Measurements from ENCODE around the gene KCNQ1. TPM values are rescaled to one million over a fixed set of nuclear protein-coding genes. Genes with fewer than 3 reads are reported as not detected.
A peak's percentile ranks its signal among the peaks of the same experiment; 100 is the strongest.

Gene KCNQ1
- total RNA-seq, 2 experiments from 2014 or later: 24.2 to 26.6 TPM

DNA sequence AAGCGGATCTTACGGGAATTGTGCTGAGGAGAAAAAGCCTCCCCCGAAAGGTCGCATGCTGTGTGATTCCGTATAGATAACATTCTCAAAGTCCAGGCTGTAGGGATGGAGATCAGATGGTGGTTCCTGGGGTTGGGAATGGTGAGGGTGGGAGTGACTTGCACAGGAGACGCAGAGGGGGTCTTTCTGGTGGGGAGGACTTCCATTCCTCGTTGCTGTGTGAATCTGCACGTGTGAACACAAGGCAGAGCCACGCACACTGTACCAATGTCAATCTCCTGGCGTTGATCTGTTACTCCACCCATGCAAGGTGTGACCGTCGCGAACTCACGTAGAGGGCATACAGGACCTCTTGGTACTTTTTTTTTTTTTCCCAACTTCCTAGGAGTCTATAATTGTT, 313.9 kb downstream of the KCNQ1 start:
- DNase-seq: peak; percentile 8
- Mint-ChIP-seq H3K4me1 (no peaks in the 10 kb centered on the region), H3K36me3 (no peaks in the 10 kb centered on the region), H3K4me3 (no peak overlapping the region), H3K27me3 (no peaks in the 10 kb centered on the region), H3K9me3 (peaks cover 7% of the 10 kb centered on the region), H3K27ac (no peak overlapping the region)
- POLR2A ChIA-PET: no interaction called here
- no peak for ATAC-seq (ENCODE audit: low read depth)

DNA sequence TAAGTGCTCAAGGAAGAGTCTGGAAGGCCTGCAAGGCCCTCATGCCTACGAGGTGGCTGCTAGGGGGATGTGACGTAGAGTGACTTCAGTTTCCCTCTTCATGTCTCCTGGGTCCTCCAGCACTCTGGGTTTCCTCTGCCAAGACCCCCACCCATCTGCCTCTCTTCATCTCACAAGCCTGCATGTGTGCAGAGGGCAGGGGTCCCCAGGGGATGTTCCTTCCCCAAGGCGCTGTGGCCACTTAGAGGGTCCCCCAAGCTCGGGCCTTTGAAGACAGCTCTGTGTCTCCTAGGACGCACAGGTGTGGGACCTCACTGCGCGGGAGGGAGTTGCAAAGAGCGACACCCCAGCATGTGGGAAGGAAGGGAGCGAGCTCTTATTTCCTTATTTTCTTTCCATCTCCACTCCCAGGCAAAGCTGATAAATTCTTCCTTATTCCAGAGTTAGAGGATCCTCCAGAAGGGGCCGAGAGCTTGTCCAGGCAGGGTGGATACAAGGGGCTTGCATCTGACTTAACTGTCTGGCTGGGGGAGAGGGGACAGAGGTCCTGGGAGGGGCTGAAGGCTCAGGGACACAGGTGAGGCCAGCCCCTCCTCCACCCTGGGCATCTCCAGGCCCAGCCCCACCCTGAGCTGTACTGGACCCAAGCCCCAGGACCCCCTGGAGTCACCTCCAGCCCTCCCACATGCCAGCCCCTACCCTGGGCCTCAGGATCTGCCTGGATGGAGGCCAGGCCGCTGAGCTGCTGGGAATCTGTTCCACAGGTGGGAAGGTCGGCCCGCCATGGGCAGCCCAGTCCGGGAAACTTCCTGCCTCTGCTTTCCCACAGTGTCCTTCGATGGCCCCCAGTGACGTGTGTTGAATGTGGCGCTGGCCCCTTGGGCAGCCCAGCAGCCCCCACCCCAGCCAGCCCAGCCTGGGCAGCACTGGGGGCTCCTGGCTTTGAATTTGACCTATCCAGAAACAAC, 314.7 kb downstream of the KCNQ1 start:
- POLR2A ChIA-PET: no interaction called here
- Mint-ChIP-seq H3K4me3 (no peak overlapping the region), H3K27ac (no peak overlapping the region), H3K4me1 (no peaks in the 10 kb centered on the region), H3K9me3 (peaks cover 4% of the 10 kb centered on the region), H3K27me3 (no peaks in the 10 kb centered on the region), H3K36me3 (no peaks in the 10 kb centered on the region)
- ATAC-seq (ENCODE audit: low read depth) (no peak), DNase-seq (peak; percentile 17)

DNA sequence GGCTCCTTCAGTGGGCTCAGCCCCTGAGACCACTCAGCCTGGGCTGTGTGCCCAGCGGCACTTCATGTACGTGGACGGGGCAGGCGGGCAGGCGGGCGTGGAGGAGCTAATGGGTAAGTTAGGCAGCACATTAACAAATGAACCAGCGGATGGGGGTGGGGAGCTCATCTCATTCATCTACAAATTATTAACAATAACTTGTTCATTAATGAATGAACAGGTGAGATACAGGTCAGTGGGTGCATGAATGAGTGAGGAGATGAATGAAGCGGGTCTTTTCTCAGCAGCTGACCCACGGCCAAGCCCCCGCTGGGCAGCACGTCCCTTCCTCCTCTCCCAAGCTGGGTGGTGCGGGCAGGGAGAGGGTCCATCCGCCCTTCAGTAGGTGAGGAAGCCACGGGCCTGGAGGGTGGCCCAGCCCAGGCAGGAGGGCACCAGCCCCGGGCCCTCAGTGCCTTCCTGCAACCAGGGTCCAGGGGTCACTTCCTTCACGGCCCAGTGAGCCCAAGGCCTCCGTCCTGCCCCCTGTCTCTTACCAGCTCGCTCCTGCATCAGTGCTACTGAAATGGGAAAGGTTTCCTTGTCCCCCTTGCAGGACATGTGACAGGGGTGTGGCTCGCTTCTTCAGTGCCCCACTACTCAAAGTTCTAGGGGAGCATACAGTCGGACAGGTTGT, 315.5 kb downstream of the KCNQ1 start:
- POLR2A ChIA-PET: no interaction called here
- DNase-seq: peak; percentile 15

DNA sequence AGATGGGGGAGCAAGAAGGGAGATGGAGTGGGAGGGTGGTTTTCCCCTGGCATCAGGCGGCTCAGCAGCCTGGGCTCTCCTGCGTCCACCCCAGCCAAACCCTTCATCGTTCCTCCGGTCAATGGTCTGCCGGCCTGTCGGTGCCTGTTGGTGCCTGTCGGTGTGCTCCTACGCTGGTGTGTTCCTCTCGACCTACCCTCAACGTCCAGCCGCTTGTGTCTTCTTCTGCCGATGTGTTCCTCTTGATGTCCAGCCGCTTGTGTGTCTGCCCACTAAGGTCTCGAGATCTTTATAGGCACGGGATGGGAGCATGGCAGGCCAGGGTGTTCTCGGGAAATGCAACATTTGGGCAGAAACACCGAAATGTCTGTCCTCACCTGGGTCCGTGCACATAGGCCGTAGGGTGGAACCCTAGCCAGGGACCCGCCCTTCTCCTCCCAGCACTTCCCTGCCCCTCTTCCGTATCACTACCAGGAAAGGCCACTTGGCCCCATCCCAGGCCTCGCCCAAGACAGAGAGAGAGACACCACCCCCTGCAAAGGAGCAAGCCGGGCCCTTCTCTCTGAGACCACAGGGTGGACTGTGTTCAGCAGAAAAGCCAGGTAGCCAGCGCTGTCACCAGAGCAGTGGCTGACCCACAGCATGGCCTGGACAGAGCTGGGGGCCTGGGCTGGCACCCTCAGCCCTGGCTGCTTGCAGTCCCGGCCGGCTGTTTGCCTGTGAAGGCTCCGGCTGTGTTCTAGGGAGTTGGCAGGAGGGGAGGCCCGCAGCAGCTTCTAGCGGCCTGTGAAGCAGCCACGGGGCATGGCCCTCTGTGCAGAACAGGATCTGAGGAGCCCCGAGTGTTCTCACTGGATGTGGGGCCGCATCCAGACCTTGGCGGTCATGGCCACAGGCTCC, 316.6 kb downstream of the KCNQ1 start:
- POLR2A ChIA-PET: no interaction called here
- Mint-ChIP-seq H3K27me3 (peaks cover 6% of the 10 kb centered on the region), H3K4me3 (no peak overlapping the region), H3K36me3 (no peaks in the 10 kb centered on the region), H3K9me3 (peaks cover 2% of the 10 kb centered on the region), H3K4me1 (no peaks in the 10 kb centered on the region), H3K27ac (no peak overlapping the region)
- peak; percentile 22 for DNase-seq
- no peak for ATAC-seq (ENCODE audit: low read depth)

More for the DNA sequence above, 315.5 kb downstream of the KCNQ1 start:
- H3K27me3 Mint-ChIP-seq: peaks cover 2% of the 10 kb centered on the region
- peaks cover 2% of the 10 kb centered on the region for H3K9me3 Mint-ChIP-seq
- H3K36me3 Mint-ChIP-seq: no peaks in the 10 kb centered on the region
- no peak overlapping the region for H3K4me3 Mint-ChIP-seq
- no peak for ATAC-seq (ENCODE audit: low read depth)
- no peaks in the 10 kb centered on the region for H3K4me1 Mint-ChIP-seq
- no peak overlapping the region for H3K27ac Mint-ChIP-seq

DNA sequence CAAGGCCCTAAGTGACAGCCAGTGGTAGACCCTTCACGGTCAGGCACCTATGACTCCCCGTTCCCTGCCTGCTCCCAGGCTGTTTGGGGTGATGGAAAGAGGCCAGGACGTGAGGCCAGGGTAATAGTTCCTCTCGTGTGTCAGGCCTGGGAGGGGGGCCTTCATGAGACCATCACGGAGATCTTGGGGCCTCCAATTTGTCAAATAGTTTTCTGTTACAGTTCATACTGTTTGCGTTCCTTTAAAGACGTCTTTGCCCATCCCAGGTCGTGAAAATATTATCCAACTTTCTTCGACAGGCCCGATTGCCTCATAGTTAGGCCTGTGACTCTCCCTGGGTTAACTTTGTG, 317.2 kb downstream of the KCNQ1 start:
- no peak for ATAC-seq (ENCODE audit: low read depth)
- no peak overlapping the region for H3K4me3 Mint-ChIP-seq
- no peak overlapping the region for H3K27ac Mint-ChIP-seq
- POLR2A ChIA-PET: no interaction called here
- DNase-seq: no peak
- no peaks in the 10 kb centered on the region for H3K36me3 Mint-ChIP-seq
- no peaks in the 10 kb centered on the region for H3K9me3 Mint-ChIP-seq
- H3K27me3 Mint-ChIP-seq: peaks cover 6% of the 10 kb centered on the region
- H3K4me1 Mint-ChIP-seq: no peaks in the 10 kb centered on the region

DNA sequence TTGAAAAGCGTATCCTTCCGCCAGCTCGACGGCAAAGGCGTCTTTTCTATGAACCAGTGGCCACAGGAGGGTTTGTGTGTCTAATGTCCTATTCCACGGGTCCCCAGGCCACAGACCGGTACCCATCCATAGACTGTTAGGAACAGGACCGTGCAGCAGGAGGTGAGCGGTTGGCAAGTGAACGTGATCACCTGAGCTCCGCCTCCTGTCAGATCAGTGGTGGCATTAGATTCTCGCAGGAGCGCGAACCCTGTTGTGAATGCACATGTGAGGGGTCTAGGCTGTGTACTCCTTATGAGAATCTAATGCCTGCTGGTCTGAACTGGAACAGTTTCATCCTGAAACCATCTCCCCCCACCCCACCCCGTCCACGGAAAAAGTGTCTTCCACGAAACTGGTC, 317.6 kb downstream of the KCNQ1 start:
- DNase-seq: peak; percentile 12
- H3K36me3 Mint-ChIP-seq: no peaks in the 10 kb centered on the region
- no peak overlapping the region for H3K27ac Mint-ChIP-seq
- no peak overlapping the region for H3K4me3 Mint-ChIP-seq
- no peaks in the 10 kb centered on the region for H3K4me1 Mint-ChIP-seq
- peaks cover 6% of the 10 kb centered on the region for H3K27me3 Mint-ChIP-seq
- no peak for ATAC-seq (ENCODE audit: low read depth)
- no peaks in the 10 kb centered on the region for H3K9me3 Mint-ChIP-seq
- POLR2A ChIA-PET: no interaction called here

DNA sequence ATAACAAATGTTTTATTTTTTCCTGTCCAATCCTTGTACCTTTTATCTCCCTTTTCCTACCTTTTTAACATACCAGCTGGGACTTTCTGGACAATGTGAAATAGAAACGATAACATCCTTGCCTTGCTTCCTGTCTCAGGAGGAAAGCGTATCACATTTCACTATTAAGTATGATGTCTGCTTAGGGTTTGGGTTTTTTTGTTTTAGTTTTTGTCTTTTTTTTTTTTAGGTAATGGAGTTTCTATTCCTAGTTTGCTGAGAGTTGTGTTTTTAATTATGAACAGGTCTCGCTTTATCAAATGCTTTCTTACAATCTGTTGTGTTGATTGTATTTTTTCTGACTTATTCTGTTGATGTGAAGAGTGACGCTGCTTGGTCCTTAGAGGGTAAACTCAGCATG, 319.2 kb downstream of the KCNQ1 start:
- Mint-ChIP-seq H3K27ac (no peak overlapping the region), H3K4me3 (no peak overlapping the region), H3K36me3 (no peaks in the 10 kb centered on the region), H3K9me3 (no peaks in the 10 kb centered on the region), H3K4me1 (no peaks in the 10 kb centered on the region), H3K27me3 (peaks cover 6% of the 10 kb centered on the region)
- POLR2A ChIA-PET: no interaction called here
- DNase-seq (no peak), ATAC-seq (ENCODE audit: low read depth) (no peak)

DNA sequence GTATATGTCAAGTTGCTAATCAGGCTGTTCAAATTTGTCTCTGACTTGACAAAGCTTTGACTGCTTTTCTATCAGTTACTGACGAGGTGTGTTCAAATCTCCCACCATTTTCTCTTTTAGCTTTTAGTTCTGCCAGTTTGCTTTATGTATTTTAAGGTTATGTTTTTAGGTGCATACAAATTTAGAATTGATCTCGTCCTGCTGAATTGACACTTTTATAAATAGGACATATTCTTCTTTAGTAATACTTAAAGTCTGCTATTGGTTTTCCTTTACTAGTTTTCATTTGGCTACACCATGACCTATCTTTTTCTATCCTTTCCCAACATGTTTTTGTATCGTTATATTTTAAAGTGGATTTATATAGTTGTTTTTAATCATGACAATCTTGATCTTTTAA, 320.7 kb downstream of the KCNQ1 start:
- H3K27ac Mint-ChIP-seq: no peak overlapping the region
- no peak overlapping the region for H3K4me3 Mint-ChIP-seq
- no peak for DNase-seq
- no peaks in the 10 kb centered on the region for H3K4me1 Mint-ChIP-seq
- no peak for ATAC-seq (ENCODE audit: low read depth)
- POLR2A ChIA-PET: no interaction called here
- peaks cover 7% of the 10 kb centered on the region for H3K27me3 Mint-ChIP-seq
- no peaks in the 10 kb centered on the region for H3K36me3 Mint-ChIP-seq
- no peaks in the 10 kb centered on the region for H3K9me3 Mint-ChIP-seq

DNA sequence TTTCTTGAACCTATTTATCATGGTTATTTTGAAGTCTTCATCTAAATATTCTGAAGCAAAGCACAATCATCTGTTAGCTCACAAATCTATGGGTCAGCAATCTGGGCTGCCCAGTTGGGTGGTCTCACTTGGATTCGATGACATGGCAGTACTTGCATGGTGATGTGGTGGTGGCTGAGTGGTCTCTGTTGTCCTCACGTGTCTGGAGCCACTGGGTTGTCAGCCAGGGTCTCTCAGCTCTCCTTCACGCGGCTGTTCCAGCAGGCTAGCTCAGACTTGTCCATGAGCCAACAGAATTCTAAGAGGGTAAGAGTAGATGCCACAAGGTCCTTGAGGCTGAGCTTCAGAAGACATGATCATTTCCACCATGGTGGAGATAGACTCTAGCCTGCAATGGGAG, 321.4 kb downstream of the KCNQ1 start:
- POLR2A ChIA-PET: no interaction called here
- ATAC-seq (ENCODE audit: low read depth): no peak

DNA sequence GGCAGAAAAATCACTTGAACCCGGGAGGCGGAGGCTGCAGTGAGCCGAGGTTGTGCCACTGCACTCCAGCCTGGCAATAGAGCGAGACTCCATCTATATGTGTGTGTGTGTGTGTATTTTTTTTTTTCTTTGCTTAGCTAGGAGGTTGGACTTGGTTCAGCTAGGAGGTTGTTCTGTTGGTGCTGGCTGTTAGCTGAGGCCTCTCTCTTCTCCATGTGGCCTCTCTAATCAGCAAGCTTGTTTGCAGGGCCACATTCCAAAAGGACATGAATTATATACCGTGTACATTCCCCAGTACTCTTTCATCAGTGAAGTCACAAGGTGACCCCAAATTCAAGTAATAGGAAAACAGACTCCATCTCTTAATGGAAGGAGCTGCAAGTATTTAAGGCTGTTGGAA, 322.3 kb downstream of the KCNQ1 start:
- no peak overlapping the region for H3K27ac Mint-ChIP-seq
- peaks cover 9% of the 10 kb centered on the region for H3K27me3 Mint-ChIP-seq
- DNase-seq (no peak), ATAC-seq (ENCODE audit: low read depth) (no peak)
- no peak overlapping the region for H3K4me3 Mint-ChIP-seq
- no peaks in the 10 kb centered on the region for H3K9me3 Mint-ChIP-seq
- H3K4me1 Mint-ChIP-seq: no peaks in the 10 kb centered on the region
- no peaks in the 10 kb centered on the region for H3K36me3 Mint-ChIP-seq
- POLR2A ChIA-PET: no interaction called here

More for the DNA sequence above, 321.4 kb downstream of the KCNQ1 start:
- H3K36me3 Mint-ChIP-seq: no peaks in the 10 kb centered on the region
- H3K9me3 Mint-ChIP-seq: no peaks in the 10 kb centered on the region
- no peak for DNase-seq
- peaks cover 9% of the 10 kb centered on the region for H3K27me3 Mint-ChIP-seq
- H3K4me3 Mint-ChIP-seq: no peak overlapping the region
- no peaks in the 10 kb centered on the region for H3K4me1 Mint-ChIP-seq
- H3K27ac Mint-ChIP-seq: no peak overlapping the region

DNA sequence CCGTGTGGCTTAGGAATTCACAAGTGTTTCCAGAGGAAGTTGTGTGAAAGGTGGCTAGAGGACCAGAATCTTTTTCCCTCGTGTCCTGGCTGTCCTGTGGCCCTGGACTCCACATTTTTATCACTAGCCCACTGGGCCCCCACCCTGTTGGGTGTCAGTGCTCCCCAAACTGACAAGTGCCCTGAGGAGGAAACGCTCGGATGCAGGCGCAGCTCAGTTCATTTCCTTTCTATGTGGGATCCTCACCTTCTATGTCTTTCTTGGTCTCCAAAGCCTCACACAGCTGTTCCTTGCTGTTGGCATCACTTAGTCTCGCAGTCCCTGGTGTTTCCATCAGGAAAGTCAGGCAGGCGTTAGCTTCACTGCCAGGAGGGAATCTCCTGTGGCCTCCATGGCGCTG, 323.0 kb downstream of the KCNQ1 start:
- no peaks in the 10 kb centered on the region for H3K36me3 Mint-ChIP-seq
- POLR2A ChIA-PET: no interaction called here
- peaks cover 13% of the 10 kb centered on the region for H3K27me3 Mint-ChIP-seq
- peaks cover 5% of the 10 kb centered on the region for H3K4me1 Mint-ChIP-seq
- no peak for DNase-seq
- H3K27ac Mint-ChIP-seq: no peak overlapping the region
- H3K9me3 Mint-ChIP-seq: no peaks in the 10 kb centered on the region
- ATAC-seq (ENCODE audit: low read depth): no peak
- no peak overlapping the region for H3K4me3 Mint-ChIP-seq

DNA sequence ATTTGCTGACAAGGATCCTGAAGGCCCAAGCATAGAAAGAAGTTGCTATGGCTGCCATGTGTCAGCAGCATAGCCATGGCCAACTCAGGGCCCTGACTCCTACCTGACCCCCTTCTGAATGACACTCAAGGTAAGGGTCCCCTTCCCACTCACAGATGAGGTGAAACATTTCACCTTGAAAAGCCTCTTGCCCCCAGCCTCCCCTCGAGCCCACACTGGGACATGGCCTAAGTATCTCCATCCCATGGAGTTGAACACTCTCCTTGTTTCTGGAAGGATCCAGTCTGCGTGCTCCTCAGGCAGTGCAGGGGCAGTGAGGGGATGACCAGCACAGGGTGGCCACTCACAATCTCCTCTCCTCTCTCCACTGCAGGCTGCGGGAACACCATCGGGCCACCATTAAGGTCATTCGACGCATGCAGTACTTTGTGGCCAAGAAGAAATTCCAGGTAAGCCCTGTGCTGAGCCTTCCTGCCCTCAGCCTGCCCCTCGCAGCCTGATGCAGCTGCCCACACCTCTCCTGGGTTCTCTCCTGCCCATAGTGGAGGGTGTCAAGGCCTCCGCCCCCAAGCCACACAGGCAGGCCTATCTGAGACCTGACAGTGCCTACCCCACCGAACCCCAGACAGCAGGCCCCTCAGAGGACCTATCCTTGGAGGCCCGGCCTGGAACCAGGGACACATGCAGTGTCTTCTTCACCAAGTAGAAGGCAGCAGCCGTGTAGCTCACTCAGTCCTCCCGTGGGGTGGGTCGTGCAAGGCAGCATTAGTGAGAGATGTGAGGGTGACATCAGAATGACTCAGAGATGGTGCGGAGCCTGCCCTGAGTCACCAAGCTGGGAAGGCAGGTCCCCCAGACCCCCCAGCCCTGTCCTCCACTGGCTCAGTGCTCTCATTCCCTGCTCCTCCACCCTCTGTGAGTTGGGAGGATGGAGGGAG, 323.9 kb downstream of the KCNQ1 start:
- Mint-ChIP-seq H3K27ac (no peak overlapping the region), H3K4me1 (peaks cover 9% of the 10 kb centered on the region), H3K36me3 (no peaks in the 10 kb centered on the region), H3K4me3 (no peak overlapping the region), H3K27me3 (peaks cover 22% of the 10 kb centered on the region), H3K9me3 (no peaks in the 10 kb centered on the region)
- ATAC-seq (ENCODE audit: low read depth) (no peak), DNase-seq (peak; percentile 24)
- POLR2A ChIA-PET: no interaction called here
